NT2/D1 (cell line): ENCODE data around the gene VIPR1.

ENCODE experiments used
- DNase-seq: peaks from one replicate; pipeline ENCODE4 v3.0.0-alpha.2; 2011; ENCODE audit warnings: low read depth, low spot score
- H3K27me3 ChIP-seq: 2 replicates; pipeline ENCODE4 v1.6.0; 2011; ENCODE audit warnings: mild to moderate bottlenecking; ENCODE audit not compliant: insufficient read length, insufficient read depth
- H3K36me3 ChIP-seq: 2 replicates; pipeline ENCODE4 v1.6.1; 2011; ENCODE audit warnings: mild to moderate bottlenecking, low read length, mixed read lengths; ENCODE audit not compliant: insufficient read depth, insufficient read length
- H3K4me1 ChIP-seq: 2 replicates; pipeline ENCODE4 v1.5.1; 2011; ENCODE audit not compliant: insufficient read depth, insufficient read length
- H3K4me3 ChIP-seq: 2 replicates; pipeline ENCODE4 v1.5.1; 2011; ENCODE audit warnings: low read depth; ENCODE audit not compliant: insufficient read length
- H3K9ac ChIP-seq: 2 replicates; pipeline ENCODE4 v1.6.0; 2011; ENCODE audit warnings: low read depth; ENCODE audit not compliant: insufficient read length
- H3K9me3 ChIP-seq: 2 replicates; pipeline ENCODE4 v1.5.1; 2011; ENCODE audit warnings: mild to moderate bottlenecking, low read length; ENCODE audit not compliant: insufficient read depth
- SUZ12 ChIP-seq: IDR thresholded peaks from 2 replicates; pipeline ENCODE4 v1.6.1; 2011; ENCODE audit not compliant: insufficient read length, insufficient read depth; ENCODE audit errors: extremely low read depth
- YY1 ChIP-seq: IDR thresholded peaks from 2 replicates; pipeline ENCODE4 v1.6.1; 2011; ENCODE audit not compliant: insufficient read length, insufficient read depth
- ZNF274 ChIP-seq: IDR thresholded peaks from 2 replicates; pipeline ENCODE4 v1.6.1; 2011; ENCODE audit warnings: mild to moderate bottlenecking, low read depth, low read length

The VIPR1 gene

DNA sequence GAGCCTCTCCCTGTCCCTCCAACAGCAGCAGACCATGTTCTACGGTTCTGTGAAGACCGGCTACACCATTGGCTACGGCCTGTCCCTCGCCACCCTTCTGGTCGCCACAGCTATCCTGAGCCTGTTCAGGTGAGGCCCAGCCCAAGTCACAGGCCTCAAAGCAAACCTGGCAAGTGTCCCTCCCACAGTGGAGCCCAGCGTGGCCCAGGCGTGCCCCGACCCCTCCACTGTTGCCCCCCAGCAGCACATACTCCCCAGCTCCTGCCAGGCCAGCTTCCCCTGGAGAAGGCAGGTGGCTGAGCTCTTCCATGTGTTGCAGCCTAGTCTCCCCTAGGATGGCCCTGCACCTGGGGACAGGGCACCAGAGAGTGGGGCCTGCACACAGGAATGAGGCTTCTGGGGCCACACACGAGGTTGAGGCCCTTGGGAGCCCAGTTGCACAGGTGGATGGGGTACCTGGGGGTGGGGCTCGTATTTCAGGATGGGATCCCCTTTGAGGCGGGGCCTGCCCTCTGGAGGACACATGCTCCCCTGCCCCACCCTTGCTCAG is 25.0 kb downstream of the VIPR1 start:
- Histone ChIP-seq H3K27me3 (no peaks in the 10 kb centered on the region), H3K4me1 (peaks cover 8% of the 10 kb centered on the region), H3K9me3 (no peaks in the 10 kb centered on the region), H3K9ac (no peak overlapping the region), H3K36me3 (peaks cover 5% of the 10 kb centered on the region), H3K4me3 (no peak overlapping the region)
- no peak for TF ChIP-seq ZNF274
- no peak for TF ChIP-seq SUZ12
- TF ChIP-seq YY1: no peak
- no peak for DNase-seq

DNA sequence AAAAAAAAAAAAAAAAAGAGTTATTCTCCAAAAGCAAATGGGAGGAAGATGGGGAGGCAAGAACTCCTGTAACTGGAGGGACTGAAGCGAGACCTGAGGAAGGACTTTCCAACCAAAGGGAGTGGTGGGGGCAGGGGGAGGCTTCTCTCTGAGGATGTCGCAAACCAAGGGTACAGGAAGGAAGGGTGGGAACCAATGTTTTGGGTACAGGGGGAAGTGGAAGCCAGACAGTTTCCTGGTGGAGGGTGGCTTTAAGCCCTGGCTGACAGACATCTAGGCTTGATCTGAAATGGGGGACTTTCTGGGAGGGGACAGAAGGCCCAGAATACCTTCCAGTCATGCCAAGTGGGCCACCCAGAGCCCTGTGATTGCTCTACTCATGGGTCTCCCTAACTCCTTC is 27.0 kb downstream of the VIPR1 start:
- H3K36me3 ChIP-seq: peaks cover 6% of the 10 kb centered on the region
- DNase-seq: no peak
- H3K9me3 ChIP-seq: no peaks in the 10 kb centered on the region
- H3K27me3 ChIP-seq: no peaks in the 10 kb centered on the region
- TF ChIP-seq ZNF274: no peak
- TF ChIP-seq YY1: no peak
- no peak for TF ChIP-seq SUZ12
- no peak overlapping the region for H3K9ac ChIP-seq
- no peak overlapping the region for H3K4me3 ChIP-seq
- H3K4me1 ChIP-seq: peaks cover 14% of the 10 kb centered on the region

DNA sequence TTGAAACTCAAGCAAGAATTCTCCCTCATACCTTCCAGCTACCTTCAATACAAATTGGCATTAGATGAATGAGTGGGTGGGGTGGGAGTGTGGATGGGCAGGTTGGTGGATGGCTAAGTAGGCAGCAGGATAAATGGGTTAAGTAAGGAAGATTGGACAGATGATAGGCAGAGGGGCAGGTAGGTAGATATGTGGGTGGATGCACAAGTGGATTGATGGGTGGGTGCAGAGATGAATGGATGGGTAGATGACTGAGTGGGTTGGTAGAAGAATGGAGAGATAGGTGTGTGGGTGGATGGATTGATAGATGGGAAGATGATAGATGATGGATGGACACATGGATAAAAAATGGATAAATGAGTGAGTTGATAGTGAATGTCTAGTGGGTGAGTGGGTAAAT is 27.6 kb downstream of the VIPR1 start:
- Histone ChIP-seq H3K27me3 (no peaks in the 10 kb centered on the region), H3K36me3 (peaks cover 6% of the 10 kb centered on the region), H3K4me3 (no peak overlapping the region), H3K4me1 (peaks cover 14% of the 10 kb centered on the region), H3K9me3 (no peaks in the 10 kb centered on the region), H3K9ac (no peak overlapping the region)
- TF ChIP-seq SUZ12: no peak
- no peak for TF ChIP-seq ZNF274
- no peak for TF ChIP-seq YY1
- no peak for DNase-seq

DNA sequence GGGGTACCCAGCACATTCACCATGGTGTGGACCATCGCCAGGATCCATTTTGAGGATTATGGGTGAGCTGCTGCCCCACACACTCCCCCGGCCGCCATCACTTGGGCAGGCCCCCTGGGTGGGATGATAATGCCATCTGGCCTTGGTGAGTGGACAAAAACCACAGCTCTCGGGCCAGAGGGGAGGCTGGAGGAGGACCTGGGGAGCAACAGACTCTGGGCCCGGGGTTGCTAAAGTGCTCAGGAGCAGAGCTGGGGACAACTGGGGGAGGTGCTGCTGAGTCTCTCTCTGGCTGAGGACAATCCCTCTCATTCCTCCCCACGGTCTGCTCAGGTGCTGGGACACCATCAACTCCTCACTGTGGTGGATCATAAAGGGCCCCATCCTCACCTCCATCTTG is 29.0 kb downstream of the VIPR1 start:
- TF ChIP-seq YY1 (no peak), SUZ12 (no peak), ZNF274 (no peak)
- Histone ChIP-seq H3K9me3 (no peaks in the 10 kb centered on the region), H3K4me1 (peaks cover 12% of the 10 kb centered on the region), H3K27me3 (no peaks in the 10 kb centered on the region), H3K9ac (no peak overlapping the region), H3K4me3 (no peak overlapping the region), H3K36me3 (peaks cover 6% of the 10 kb centered on the region)
- no peak for DNase-seq

DNA sequence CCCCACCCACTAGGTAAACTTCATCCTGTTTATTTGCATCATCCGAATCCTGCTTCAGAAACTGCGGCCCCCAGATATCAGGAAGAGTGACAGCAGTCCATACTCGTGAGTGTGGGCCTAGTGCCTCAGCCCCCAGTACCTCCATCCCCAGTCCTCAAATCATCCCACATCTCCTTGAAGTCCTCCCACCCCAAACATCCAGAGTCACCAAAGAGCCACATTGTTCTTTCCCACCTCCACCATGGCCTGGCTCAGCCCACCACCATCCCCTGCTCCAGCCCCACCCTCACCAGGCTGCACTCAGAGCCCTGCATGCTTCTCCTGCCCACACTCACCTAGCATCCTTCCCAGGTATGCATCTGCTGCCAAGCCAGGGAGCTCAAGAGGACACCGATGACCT is 29.8 kb downstream of the VIPR1 start:
- TF ChIP-seq YY1: no peak
- no peak for TF ChIP-seq ZNF274
- no peak for DNase-seq
- Histone ChIP-seq H3K9ac (no peak overlapping the region), H3K4me3 (no peak overlapping the region), H3K27me3 (no peaks in the 10 kb centered on the region), H3K4me1 (peaks cover 9% of the 10 kb centered on the region), H3K36me3 (peaks cover 6% of the 10 kb centered on the region), H3K9me3 (no peaks in the 10 kb centered on the region)

DNA sequence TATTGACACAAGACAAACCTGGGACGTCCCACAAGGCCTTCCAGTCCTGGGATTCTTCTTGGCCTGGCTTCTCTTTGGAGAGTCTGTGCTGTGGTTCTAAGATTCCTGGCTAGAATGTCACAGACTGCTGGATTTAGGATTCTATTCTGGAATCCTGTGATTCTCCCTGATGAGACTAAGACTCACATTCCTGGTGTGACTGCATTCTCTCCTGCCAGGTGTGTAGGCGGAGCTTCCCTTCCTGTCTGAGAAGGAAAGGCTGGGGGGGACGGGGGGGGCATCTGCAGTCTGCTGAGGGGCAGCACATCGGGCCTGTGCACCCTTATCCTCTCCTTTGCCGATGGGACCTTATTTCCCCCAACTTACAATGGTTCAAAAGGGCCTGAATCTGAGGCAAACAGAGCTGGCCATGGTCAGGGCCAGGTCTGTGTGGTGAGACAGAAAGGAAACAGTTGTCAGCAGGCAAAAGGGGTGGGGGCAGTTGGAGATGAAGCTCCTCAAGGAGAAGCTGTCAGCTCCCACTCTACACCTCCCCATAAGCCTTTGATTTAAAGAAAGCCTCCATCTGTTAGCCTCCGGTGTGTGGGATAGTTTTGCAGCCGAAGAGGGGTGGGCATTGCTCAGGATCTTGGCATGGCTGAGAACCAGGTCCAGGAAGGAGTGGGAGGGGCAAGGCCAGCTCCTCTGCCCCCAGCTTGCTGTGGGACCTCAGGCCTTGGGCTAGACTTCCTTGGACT is 30.9 kb downstream of the VIPR1 start:
- no peak for TF ChIP-seq ZNF274
- TF ChIP-seq SUZ12: no peak
- no peak for TF ChIP-seq YY1
- Histone ChIP-seq H3K9me3 (no peaks in the 10 kb centered on the region), H3K36me3 (peaks cover 6% of the 10 kb centered on the region), H3K9ac (no peak overlapping the region), H3K4me3 (no peak overlapping the region), H3K27me3 (no peaks in the 10 kb centered on the region), H3K4me1 (peaks cover 7% of the 10 kb centered on the region)
- no peak for DNase-seq

DNA sequence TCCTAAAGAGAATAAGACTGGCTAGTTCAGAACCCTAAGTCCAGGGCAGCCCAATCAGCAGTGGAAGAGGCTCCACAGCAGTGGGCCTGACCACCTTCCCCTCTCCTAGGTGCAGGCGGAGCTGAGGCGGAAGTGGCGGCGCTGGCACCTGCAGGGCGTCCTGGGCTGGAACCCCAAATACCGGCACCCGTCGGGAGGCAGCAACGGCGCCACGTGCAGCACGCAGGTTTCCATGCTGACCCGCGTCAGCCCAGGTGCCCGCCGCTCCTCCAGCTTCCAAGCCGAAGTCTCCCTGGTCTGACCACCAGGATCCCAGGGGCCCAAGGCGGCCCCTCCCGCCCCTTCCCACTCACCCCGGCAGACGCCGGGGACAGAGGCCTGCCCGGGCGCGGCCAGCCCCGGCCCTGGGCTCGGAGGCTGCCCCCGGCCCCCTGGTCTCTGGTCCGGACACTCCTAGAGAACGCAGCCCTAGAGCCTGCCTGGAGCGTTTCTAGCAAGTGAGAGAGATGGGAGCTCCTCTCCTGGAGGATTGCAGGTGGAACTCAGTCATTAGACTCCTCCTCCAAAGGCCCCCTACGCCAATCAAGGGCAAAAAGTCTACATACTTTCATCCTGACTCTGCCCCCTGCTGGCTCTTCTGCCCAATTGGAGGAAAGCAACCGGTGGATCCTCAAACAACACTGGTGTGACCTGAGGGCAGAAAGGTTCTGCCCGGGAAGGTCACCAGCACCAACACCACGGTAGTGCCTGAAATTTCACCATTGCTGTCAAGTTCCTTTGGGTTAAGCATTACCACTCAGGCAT is 33.7 kb downstream of the VIPR1 start:
- H3K36me3 ChIP-seq: peaks cover 6% of the 10 kb centered on the region
- TF ChIP-seq ZNF274 (no peak), SUZ12 (no peak), YY1 (no peak)
- DNase-seq: peak; percentile 70
- H3K9me3 ChIP-seq: no peaks in the 10 kb centered on the region
- no peaks in the 10 kb centered on the region for H3K27me3 ChIP-seq
- H3K9ac ChIP-seq: no peak overlapping the region
- H3K4me1 ChIP-seq: peaks cover 10% of the 10 kb centered on the region
- H3K4me3 ChIP-seq: no peak overlapping the region
